CD14-positive monocyte (primary cell): Measurements from ENCODE around the gene KIAA1614. TPM values are rescaled to one million over a fixed set of nuclear protein-coding genes. Genes with fewer than 3 reads are reported as not detected.
A peak's percentile ranks its signal among the peaks of the same experiment; 100 is the strongest.

Experiments used
- DNase-seq, 3 donors: peaks; one replicate each; pipeline ENCODE4 v3.0.0-alpha.2; 2011 to 2022
- H2AFZ ChIP-seq: 2 replicates; pipeline ENCODE4 v1.6.0; 2012; ENCODE audit warnings: mild to moderate bottlenecking, low read depth, low read length, inconsistent platforms; ENCODE audit not compliant: insufficient read depth, poor library complexity, severe bottlenecking
- H3K27ac ChIP-seq, 2 donors: 1 replicate in 1 of 2; 2 replicates in 1 of 2; pipeline ENCODE4 v1.5.1; 2012 to 2013; ENCODE audit warnings: low read length in 2 of 2, control low read depth in 1 of 2, inconsistent platforms in 1 of 2, low read depth in 1 of 2, mild to moderate bottlenecking in 1 of 2
- H3K27me3 ChIP-seq, 2 donors: one replicate each; pipeline versions ENCODE4 v1.6.0 to v1.6.1; 2011 to 2013; ENCODE audit warnings: low read length in 2 of 2; ENCODE audit not compliant: control insufficient read depth in 2 of 2, insufficient read depth in 2 of 2
- H3K36me3 ChIP-seq, 2 donors: replicated peaks in 1 of 2; 1 replicate in 1 of 2; 2 replicates in 1 of 2; pipeline versions ENCODE4 v1.5.1 to v1.6.1; 2012 to 2013; ENCODE audit warnings: low read length in 2 of 2, control low read depth in 1 of 2, inconsistent platforms in 1 of 2, mild to moderate bottlenecking in 1 of 2; ENCODE audit not compliant: insufficient read depth in 2 of 2, control insufficient read depth in 1 of 2
- H3K4me1 ChIP-seq, 2 donors: 1 replicate in 1 of 2; 2 replicates in 1 of 2; pipeline versions ENCODE4 v1.5.1 to v1.6.1; 2012 to 2013; ENCODE audit warnings: low read length in 2 of 2, control low read depth in 1 of 2, inconsistent platforms in 1 of 2, mild to moderate bottlenecking in 1 of 2, moderate library complexity in 1 of 2; ENCODE audit not compliant: insufficient read depth in 2 of 2, control insufficient read depth in 1 of 2
- H3K4me2 ChIP-seq: replicated peaks from 2 replicates; pipeline ENCODE3; 2012; ENCODE audit warnings: low read length, moderate library complexity, mild to moderate bottlenecking; ENCODE audit not compliant: poor library complexity, severe bottlenecking; ENCODE audit errors: extremely low read depth
- H3K4me3 ChIP-seq, 3 experiments: fragments of 200-600 bp in 1 of 3; sonication (generic) in 1 of 3; replicated peaks in 1 of 3; 1 replicate in 2 of 3; 2 replicates in 1 of 3; pipeline ENCODE4 v1.5.1; 2011 to 2013; ENCODE audit warnings: low read length in 3 of 3, mild to moderate bottlenecking in 3 of 3, control low read depth in 2 of 3, low read depth in 2 of 3, inconsistent platforms in 1 of 3, moderate library complexity in 1 of 3
- H3K79me2 ChIP-seq: 2 replicates; pipeline ENCODE4 v1.6.0; 2012; ENCODE audit warnings: mild to moderate bottlenecking, control low read depth, inconsistent platforms, low read length, moderate library complexity; ENCODE audit not compliant: insufficient read depth
- H3K9ac ChIP-seq: 2 replicates; pipeline ENCODE4 v1.6.0; 2017; ENCODE audit warnings: low read length, mild to moderate bottlenecking; ENCODE audit not compliant: insufficient read depth, poor library complexity, severe bottlenecking
- H3K9me3 ChIP-seq, 2 donors: replicated peaks in 1 of 2; 1 replicate in 1 of 2; 2 replicates in 1 of 2; pipeline versions ENCODE4 v1.5.1 to v1.6.1; 2012 to 2013; ENCODE audit warnings: low read length in 2 of 2, control low read depth in 1 of 2; ENCODE audit not compliant: control insufficient read depth in 1 of 2, insufficient read depth in 1 of 2
- H4K20me1 ChIP-seq: 2 replicates; pipeline ENCODE4 v1.6.0; 2012; ENCODE audit warnings: mild to moderate bottlenecking, low read length, control low read depth, moderate library complexity; ENCODE audit not compliant: insufficient read depth
- H3K27ac Mint-ChIP-seq, 7 donors: one replicate each; pipeline ENCODE4 v1.8.0; 2020; ENCODE audit warnings: mild to moderate bottlenecking in 7 of 7, mixed read lengths in 7 of 7, moderate library complexity in 6 of 7, inconsistent platforms in 2 of 7
- H3K27me3 Mint-ChIP-seq, 3 donors: one replicate each; pipeline ENCODE4 v1.8.0; 2021 to 2022; ENCODE audit warnings: low read depth in 3 of 3, mild to moderate bottlenecking in 3 of 3, mixed read lengths in 3 of 3, moderate library complexity in 3 of 3, inconsistent platforms in 1 of 3
- H3K36me3 Mint-ChIP-seq, 2 donors: one replicate each; pipeline ENCODE4 v1.8.0; 2020; ENCODE audit warnings: mixed read lengths in 2 of 2, inconsistent platforms in 1 of 2, mild to moderate bottlenecking in 1 of 2
- H3K4me1 Mint-ChIP-seq: one replicate; pipeline ENCODE4 v1.8.0; 2020; ENCODE audit warnings: mild to moderate bottlenecking, mixed read lengths
- H3K4me3 Mint-ChIP-seq, 2 donors: one replicate each; pipeline ENCODE4 v1.8.0; 2020; ENCODE audit warnings: mild to moderate bottlenecking in 2 of 2, mixed read lengths in 2 of 2, moderate library complexity in 1 of 2
- H3K9me3 Mint-ChIP-seq, 7 donors: one replicate each; pipeline ENCODE4 v1.8.0; 2020 to 2022; ENCODE audit warnings: mixed read lengths in 7 of 7, mild to moderate bottlenecking in 6 of 7, moderate library complexity in 6 of 7, inconsistent platforms in 2 of 7
- CTCF ChIP-seq: fragments of 200-600 bp; IDR thresholded peaks from one replicate; pipeline ENCODE4 v1.8.0; 2022; ENCODE audit warnings: antibody characterized with exemption, mild to moderate bottlenecking
- WGBS: methylation state at CpG from one replicate; pipeline ENCODE4 v1.1.5; 2013; ENCODE audit warnings: missing lambda C conversion rate; ENCODE audit not compliant: insufficient coverage; 5-methylcytosine and 5-hydroxymethylcytosine counted together
- intact Hi-C, 2 donors: fragments of 100-400 bp; cut with micrococcal nuclease; formaldehyde crosslinking; loops; one replicate each; pipeline versions ENCODE4 v1.15.0 to v1.15.1; 2023
- polyA plus RNA-seq, 3 donors: library from polyadenylated mRNA; depleted of rRNA in 1 of 3; unstranded in 2 of 3; stranded (reverse) in 1 of 3; fragments of 300-500 nt in 2 of 3; fragments of >200 nt in 1 of 3; fragmentation: Illumina TruSeq in 2 of 3; gene quantifications; 1 replicate in 2 of 3; 2 replicates in 1 of 3; pipeline ENCODE4 v1.2.3, GENCODE V29; 2012 to 2021

The KIAA1614 gene
- polyA plus RNA-seq, 3 donors = 0.08 TPM; not detected in 2

GRCh38 chr1:180899262-180899661, 13.4 kb upstream of the KIAA1614 start:
- H3K36me3 Mint-ChIP-seq = peaks cover 1 to 5% of the 10 kb centered on the region in 2 donors
- Histone ChIP-seq H3K9ac (no peak overlapping the region), H3K4me2 (no peak overlapping the region), H3K79me2 (no peaks in the 10 kb centered on the region), H2AFZ (no peak overlapping the region), H3K27ac (no peak overlapping the region), H4K20me1 (no peaks in the 10 kb centered on the region), H3K4me1 (no peaks in the 10 kb centered on the region), H3K4me3 (no peak overlapping the region), H3K36me3 (no peaks in the 10 kb centered on the region), H3K27me3 (no peaks in the 10 kb centered on the region), H3K9me3 (no peaks in the 10 kb centered on the region)
- TF ChIP-seq CTCF = no peak
- intact Hi-C loops = no loop called here
- DNase-seq = no peak
- peaks cover 2 to 4% (median 2%) of the 10 kb centered on the region in 3 donors for H3K27me3 Mint-ChIP-seq
- no peak overlapping the region for H3K27ac Mint-ChIP-seq
- peaks cover 0 to 14% (median 5%) of the 10 kb centered on the region in 7 donors for H3K9me3 Mint-ChIP-seq
- H3K4me1 Mint-ChIP-seq = no peaks in the 10 kb centered on the region
- 94% methylated on average over 4 of the region's 7 CpGs for WGBS
- H3K4me3 Mint-ChIP-seq = no peak overlapping the region

- peak overlapping the region in 1 of 7 donors; percentile 48 for H3K27ac Mint-ChIP-seq
- no peak overlapping the region for H2AFZ ChIP-seq
These were observed 11.4 kb upstream of the KIAA1614 start for GRCh38 chr1:180901076-180901990.

More at GRCh38 chr1:180901076-180901990, 11.4 kb upstream of the KIAA1614 start:
- Mint-ChIP-seq H3K36me3 (no peaks in the 10 kb centered on the region), H3K27me3 (peaks cover 2 to 4% (median 2%) of the 10 kb centered on the region in 3 donors), H3K4me1 (no peaks in the 10 kb centered on the region), H3K4me3 (no peak overlapping the region), H3K9me3 (peaks cover 2 to 20% (median 6%) of the 10 kb centered on the region in 7 donors)
- no peak for DNase-seq
- no peaks in the 10 kb centered on the region for H3K79me2 ChIP-seq
- no peaks in the 10 kb centered on the region for H3K36me3 ChIP-seq
- H4K20me1 ChIP-seq = no peaks in the 10 kb centered on the region
- WGBS = 87% methylated on average over 10 of the region's 13 CpGs
- no peak overlapping the region for H3K4me3 ChIP-seq
- H3K9ac ChIP-seq = no peak overlapping the region
- no peak overlapping the region for H3K27ac ChIP-seq
- no peak overlapping the region for H3K4me2 ChIP-seq
- H3K9me3 ChIP-seq = no peaks in the 10 kb centered on the region
- no peak for TF ChIP-seq CTCF
- intact Hi-C loops = no loop called here
- H3K27me3 ChIP-seq = no peaks in the 10 kb centered on the region
- no peaks in the 10 kb centered on the region for H3K4me1 ChIP-seq
